GM19372 (cell line): Measurements from ENCODE around the gene ABCB9.

Source experiments
- ATAC-seq: cut with Tn5 transposase; IDR thresholded peaks from one replicate; pipeline ENCODE4 v1.9.1; 2021; ENCODE audit warnings: mild to moderate bottlenecking, low read depth, moderate library complexity; ENCODE audit not compliant: unreplicated experiment

ABCB9 gene

DNA sequence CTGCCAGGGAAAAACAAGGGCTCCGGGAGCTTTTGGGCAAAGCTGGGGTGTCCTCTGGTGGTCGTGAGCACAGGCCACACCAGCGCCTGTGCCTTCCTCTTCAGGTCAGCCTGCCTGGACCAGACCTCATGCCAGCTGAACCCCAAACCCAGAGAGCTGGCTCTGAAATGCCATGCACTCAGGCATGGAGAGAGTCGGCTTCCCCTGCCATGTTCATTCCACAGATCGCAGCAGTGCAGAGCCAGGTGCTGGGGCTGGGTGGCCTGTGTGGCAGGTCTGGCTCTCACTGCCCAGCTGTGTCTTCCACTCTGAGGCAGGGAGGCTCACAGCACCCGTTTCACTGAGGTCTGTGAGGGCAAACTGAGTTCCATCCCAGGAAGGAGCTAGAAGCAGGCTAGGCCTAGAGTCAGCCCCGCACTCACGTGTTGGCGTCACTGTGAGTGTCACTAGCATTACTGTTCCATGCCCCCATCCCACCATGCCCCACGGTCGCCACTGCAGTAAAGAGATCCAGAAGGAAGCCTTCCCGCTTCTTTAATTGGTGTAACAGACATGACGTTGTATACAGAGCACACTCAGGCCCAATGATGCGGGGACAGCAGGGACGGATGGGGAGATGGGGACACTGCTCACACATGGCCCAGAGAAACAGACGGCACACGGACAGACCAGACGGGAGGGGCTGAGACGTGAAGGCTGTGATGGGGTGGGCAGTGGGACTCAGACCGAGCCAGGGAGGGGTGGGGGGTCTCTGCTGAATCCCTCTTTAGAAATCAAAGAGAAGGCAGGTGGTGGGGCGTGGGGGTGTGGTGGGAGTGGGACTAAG is 16.9 kb upstream of the ABCB9 start:
- ATAC-seq, result no peak

DNA sequence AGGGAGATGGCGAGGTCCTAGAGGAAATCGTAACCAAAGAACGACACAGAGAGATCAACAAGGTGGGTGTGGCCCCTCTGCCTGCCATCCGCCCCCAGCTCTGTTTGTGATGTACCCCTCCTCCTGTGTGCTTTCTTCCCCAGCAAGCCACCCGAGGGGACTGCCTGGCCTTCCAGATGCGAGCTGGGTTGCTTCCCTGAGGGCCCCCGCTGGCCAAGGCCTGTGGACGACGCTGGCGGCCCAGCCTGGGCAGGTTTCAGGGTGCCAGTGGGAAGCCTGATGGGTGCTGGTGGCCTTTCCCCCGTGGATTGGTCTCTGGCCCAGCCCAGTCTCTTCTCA is 16.2 kb upstream of the ABCB9 start:
- no peak for ATAC-seq

DNA sequence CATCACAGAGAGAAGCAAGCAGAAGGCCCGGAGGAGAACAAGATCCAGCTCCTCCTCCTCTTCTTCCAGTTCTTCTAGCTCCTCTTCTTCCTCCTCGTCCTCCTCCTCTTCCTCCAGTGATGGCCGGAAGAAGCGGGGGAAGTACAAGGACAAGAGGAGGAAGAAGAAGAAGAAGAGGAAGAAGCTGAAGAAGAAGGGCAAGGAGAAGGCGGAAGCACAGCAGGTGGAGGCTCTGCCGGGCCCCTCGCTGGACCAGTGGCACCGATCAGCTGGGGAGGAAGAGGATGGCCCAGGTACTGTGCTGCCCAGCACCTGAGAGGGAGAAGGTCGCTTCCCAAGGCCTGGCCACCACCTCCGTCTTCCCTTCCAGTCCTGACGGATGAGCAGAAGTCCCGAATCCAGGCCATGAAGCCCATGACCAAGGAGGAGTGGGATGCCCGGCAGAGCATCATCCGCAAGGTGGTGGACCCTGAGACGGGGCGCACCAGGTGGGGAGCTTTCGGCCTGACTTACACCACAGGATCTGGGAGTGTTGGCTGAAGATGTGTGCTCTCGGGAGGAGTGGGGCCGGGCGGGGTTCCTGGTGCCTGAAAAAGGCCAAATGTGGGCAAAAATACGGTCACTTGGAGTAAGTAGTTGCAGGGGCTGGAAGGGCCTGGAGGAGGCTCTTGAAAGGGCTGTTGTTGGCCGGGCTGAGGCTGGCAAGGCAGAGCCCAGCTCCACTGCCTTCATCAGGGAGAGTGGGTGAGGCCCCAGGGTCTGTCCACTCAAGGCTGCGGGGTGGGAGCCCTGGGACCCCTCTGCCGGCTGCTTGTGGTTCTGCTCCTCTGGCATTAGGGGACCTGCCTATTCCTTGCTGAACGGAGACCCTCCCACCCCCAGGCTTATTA is 15.6 kb upstream of the ABCB9 start:
- ATAC-seq, result no peak

DNA sequence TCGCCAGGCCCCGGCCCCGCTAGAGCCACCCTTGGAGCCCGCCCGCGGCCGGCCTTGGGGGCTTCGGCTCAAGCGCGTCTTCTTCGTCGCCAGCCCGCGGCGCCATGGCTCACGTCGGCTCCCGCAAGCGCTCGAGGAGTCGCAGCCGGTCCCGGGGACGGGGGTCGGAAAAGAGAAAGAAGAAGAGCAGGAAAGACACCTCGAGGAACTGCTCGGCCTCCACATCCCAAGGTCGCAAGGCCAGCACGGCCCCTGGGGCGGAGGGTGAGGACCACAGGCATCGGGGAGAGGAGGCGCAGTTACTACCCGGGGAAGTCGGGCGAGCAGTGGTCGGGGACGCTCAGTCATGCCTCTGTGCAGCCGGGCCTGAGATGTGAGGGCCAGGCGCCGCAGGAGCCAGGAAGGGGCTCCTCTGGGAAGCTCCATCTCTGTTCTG is 14.8 kb upstream of the ABCB9 start:
- ATAC-seq, result peak; percentile 21

DNA sequence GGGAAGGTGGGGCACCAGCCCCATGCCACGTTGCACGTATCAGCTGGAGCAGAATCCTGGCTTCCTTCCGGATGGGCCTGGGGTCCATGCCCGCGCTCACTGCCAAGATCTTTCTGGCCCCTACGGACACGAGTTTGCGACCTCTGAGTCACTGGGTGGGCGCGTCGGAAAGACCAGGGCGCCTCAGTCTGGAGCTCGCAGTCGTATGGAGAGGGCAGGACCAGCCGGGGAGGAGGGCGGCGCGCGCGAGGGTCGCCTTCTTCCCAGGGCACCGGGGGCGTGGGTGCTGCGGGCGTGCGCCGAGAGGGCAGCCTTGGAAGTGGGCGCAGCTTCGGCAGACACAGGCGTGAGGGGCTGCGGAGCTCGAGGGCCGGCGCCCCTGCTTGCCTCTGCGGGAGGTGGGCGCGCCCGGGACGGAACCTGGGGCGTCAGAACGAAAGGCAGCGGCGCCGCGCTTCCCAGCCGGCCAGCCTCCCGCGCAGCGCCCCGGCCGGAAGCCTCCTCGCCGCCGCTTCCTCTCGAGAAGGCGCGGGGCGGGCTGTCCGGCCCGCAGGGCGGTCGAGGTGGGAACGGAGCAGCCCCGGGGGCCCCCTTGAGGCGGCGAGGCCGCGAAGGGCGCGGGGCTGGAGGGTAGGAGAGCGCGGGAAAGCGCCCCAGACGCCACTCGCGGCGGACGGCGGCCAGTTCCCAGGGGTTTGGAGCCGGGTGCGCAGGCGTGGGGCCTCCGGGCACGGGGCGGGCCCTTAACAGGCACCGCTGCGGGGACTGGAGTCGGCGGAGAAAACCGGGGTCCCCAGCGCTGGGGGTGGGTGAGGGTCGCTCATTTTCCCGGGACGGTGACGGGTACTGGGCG is 14.1 kb upstream of the ABCB9 start, which contains the start of gene ARL6IP4:
Gene ARL6IP4, plus strand, starts transcription at position 499 of the 853 bp plus-strand sequence. CDS start 459 bp downstream, outside the sequence.
- peak; percentile 53 for ATAC-seq

DNA sequence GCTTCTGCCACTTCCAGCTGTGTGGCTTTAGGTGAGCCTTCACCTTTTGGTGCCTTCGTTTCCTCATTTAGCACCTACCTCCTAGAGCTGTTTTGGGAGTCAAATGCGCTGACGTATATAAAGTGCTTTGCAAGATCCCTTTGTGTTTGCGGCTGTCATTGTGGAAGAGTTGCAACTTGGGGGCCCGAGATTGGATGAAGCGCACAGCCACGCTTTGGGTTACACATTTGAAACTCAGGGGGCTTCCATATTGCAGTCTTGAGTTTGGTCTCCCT is 13.6 kb upstream of the ABCB9 start:
- no peak for ATAC-seq

DNA sequence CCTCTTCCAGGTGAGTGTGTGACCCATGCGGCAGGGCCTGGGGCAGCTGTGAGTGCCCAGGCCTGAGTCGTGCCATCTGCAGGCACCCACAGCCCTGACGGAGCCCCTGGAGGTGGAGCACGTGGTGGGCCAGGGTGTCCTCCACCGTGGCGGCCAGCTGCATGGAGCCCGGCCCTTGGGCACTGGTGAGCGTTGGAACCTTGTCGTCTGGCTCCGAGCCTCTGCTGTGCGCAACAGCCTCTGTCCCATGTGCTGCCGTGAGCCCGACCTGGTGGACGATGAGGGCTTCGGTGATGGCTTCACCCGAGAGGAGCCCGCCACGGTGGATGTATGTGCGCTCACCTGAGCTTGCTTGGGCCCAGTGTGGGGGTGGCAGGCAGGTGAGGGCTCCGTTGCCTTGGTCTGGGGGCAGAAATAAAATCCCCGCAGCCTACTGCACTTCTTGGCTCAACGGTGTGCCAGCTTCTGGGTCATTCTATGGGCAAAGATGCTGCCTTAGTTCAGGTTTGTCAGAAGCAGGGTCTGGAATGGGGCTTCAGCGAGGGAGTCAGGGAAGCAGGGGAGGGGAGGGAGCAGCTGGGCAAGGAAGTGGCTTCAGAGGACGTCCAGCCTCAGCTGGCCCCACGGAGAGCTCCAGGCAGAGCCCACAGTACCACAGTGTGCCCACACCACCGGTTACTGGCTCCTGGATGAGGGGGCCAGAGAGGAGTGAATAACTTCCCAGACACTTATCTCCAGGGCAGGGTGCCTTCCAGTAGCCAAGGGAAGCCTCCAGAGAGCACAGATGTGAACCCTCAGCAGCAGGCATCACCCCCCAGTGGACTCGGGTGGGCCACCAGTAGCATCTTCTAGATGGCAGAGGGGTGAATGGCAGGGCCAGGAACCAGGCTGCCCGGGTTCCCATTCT is 13.0 kb upstream of the ABCB9 start:
- no peak for ATAC-seq

DNA sequence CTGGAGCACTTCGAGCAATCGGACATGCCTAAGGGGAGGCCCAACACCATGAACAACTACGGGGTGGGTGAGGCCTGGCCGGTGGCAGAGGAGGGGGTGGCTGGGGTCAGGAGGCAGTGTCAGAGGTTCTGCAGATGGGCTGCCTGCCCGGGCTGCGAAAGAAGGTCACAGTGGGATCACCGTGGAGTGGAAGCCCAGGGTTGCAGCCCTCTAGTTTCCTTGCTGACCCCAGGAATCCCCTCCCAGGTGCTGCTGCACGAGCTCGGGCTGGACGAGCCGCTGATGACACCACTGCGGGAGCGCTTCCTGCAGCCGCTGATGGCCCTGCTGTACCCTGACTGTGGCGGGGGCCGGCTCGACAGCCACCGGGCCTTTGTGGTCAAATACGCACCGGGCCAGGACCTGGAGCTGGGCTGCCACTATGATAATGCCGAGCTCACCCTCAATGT is 12.3 kb upstream of the ABCB9 start:
- ATAC-seq, result no peak

DNA sequence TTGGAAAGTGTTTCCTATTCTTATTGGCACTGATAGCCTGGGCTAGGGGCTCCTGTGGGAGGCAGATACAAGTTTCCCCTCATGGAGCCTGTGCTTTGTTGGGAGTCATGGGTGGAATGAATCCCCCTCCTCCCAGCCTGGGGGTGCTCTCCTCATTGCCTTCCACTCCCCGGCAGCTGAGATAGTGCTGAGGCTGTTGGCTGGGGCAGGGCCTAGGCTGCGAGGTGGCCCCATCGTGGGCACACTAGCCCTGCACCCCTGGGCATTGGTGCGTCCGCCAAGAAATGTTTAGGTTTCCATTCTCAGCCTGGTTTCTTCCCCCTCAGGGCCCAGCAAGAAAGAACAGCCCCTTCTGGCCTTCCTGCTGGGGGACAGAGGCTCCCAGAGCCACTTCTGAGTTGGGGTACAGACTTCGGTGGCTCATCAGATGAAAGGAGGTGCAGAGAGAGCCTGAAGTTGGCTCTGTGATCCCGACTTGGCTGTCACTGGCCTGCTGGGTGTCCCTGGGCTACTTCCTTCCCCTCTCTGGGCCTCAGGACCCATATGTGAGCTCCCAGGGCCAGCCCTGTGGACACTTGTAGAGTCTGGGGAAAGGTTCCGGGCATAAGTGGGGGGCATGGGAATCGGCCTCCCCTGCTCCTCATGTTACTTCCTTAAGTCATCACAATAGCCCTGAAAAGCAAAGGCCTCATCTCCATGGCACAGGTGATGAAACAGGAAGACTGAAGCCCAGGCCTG is 11.6 kb upstream of the ABCB9 start:
- no peak for ATAC-seq

DNA sequence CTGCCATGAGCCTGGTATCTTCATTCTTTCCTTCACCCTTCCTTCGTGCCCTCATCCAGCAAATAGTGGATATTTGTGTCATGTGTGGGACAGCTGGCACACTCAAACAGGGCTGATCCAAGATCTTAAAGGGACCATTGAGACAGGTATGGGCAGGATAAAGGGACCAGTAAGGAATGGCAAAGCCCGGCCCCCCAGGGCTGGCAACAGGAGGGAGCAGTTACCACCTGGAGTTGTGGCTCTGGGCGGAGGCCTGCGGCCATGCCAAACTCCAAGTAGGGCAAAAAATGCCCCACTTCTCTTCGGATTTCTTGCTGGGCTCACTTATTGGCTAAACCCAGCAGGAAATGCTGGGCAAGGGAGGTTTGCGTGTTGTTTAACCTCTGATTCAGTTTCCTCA is 10.9 kb upstream of the ABCB9 start:
- no peak for ATAC-seq

DNA sequence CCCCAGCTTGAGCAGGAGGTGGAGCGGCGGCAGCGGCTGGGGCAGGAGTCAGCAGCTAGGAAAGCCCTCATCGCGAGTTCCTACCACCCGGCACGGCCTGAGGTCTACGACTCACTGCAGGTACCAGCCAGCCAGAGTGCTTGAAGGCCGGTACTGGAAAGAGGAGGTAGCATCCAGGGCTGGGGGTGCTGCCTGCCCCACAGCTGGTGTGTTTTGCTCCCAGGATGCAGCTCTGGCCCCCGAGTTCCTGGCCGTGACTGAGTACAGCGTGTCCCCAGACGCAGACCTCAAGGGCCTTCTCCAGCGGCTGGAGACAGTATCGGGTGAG is 10.3 kb upstream of the ABCB9 start:
- ATAC-seq, result no peak

DNA sequence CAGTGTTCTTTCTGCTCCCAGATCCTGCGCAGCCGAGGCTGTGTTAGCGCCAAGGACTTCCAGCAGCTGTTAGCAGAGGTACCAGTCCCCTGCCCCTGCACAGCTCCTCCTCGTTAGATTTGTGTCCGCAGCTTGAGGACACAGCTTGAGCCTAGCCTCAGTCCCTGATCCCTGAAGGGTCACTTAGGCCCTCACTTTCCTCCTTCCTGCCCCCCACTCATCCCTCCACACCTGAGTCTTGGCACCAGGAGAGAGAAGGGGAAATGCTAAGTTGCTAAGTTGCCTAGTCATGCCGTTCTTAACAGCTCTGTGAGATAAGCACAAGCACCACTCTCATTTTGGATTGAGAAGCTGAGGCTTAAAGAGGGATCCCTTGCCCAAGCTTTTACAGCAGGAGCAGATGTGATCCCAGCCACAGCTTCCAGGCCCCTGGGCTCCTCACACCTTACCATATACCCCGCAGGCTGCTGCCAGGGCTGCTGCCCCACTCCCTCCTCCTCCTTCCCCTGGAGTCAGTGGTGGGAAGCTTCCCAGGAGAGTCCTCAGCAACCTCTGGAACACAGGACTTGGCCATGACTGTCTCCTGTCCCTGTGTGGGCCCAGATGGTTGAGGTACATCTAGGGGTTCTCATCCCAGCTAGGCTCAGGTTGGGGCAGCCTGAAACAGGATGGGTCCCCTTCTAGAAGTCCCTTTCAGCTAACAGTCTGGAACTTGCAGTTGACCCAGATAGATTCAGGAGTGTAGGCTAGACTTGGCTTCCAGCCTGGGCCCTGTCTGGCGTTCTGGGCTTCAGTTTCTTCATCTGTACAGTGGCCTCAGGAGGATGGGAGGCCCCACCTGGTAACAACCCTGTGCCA is 9.8 kb upstream of the ABCB9 start:
- ATAC-seq, result no peak

DNA sequence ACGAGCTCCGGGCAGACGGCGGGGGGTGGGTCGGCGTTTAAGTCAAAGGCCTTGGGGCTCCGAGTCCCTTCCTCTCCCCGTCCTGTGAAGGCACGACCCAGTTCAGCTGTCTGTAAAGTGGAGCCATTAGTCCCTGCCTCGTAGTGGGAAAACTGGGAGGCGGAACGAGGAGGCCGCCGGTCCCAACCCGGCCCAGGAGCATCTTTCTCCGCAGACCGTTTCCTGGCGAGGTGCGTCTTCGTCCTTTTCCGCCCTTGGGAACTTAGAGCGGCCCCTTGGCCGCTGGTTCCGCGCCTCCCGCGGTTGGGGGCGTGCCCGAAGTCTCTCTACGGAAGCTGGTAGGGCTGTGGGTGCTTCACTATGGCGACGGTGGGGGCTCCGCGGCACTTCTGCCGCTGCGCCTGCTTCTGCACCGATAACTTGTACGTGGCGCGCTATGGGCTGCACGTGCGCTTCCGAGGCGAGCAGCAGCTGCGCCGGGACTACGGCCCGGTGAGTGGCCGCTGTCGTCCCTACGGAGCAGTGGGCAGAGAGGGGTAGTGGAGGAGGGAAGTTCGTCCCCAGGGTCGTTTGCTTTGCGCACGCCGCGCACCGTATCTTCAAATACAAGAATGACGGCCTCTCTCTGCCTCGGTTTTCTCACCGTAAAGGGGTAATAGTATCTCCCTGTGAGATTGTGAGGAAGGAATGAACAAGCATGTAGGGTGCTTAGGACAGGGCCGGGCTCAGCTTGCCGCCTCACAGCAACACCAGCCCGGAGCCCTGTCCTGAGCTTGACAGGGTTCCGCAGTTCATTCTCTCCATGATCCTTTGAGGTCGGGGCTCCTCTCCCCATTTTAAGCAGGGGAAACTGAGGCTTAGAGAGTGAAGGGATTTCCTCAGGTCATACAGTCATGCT is 8.9 kb upstream of the ABCB9 start, which contains the start of gene OGFOD2:
Gene OGFOD2, plus strand, starts transcription at position 353 of the 898 bp plus-strand sequence. Its CDS starts 8 bp downstream, at position 361.
- ATAC-seq, result peak; percentile 69

DNA sequence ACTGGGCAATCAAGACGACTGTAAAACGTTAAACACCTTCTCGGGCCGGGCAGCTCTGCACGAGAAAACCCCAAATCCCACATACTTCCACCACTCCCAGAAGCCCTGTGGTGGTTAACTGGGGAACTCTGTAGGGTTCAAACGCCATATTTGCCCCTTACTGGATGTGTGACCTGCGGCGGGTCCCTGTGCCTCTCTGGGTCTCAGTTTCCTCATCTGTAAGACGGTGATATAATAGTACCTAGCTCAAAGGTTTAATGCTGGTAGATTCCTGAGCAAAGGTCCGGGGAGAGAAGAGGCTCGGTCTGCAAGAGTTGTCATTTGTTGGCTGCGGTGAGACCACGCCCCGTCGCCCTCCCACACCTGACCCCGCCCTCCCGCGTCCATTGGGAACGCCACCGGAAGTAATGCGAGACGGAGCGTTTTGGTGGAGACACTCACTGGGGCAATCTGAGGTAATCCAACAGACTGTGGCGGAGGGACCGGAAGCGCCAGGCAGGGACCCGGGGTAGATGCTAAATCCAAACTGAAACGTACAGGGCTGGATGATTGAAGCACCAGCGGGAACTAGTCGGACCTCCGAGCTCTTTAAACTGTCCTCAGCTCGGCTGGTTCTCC is 8.1 kb upstream of the ABCB9 start:
- ATAC-seq, result peak; percentile 72

DNA sequence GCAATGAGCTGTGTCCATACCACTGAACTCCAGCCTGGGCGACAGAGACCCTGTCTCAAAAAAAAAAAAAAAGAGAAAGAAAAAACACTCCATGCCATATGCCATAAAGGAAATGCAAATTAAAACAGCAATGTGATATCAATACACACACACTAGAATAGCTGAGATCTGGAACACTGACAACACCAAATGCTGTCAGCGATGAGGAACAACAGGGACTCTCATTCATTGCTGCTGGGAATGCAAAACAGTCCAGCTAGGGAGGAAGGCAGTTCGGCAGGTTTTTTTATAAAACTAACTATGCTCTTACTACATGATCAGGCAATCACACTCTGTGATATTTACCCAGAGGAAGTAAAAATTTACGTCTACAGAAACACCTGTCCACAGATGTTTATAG is 3.4 kb upstream of the ABCB9 start:
- no peak for ATAC-seq

DNA sequence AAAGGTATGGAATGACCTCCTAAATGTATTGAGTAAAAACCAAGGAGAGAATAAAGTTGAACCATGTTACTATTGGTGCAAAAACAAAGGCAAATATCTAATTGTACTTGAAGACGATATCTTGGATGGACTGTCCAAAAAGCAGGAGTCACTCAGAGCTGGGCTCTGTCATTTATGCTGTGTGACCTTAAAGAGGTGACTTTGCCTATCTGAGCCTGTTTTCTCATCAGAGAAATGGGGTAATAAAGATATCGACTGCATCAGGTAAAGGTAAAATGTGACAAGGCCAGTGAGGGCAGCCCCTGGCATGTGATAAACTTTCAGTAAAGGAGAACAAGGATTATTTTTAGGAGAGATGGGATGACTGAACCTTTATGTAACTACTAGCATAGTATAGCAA is 1.8 kb upstream of the ABCB9 start:
- no peak for ATAC-seq
